SK-N-SH (cell line): ENCODE results near the gene ARHGAP6. TPM values are rescaled to one million over a fixed set of nuclear protein-coding genes. Genes with fewer than 3 reads are reported as not detected.

ENCODE experiments used
- CTCF ChIA-PET: fragments of 300-600, 350-600 bp; formaldehyde crosslinking; extraction: SDS; loops from one replicate; lab custom pipeline; 2021; lab: Yijun Ruan, JAX
- POLR2A ChIA-PET: fragments of 350-600 bp; sonication (Branson Sonifier 250); formaldehyde crosslinking; extraction: SDS; loops from one replicate; lab custom pipeline; 2020; ENCODE audit warnings: antibody characterized with exemption, inconsistent platforms; lab: Yijun Ruan, JAX
- DNase-seq: peaks from one replicate; pipeline ENCODE4 v3.0.0; 2012
- H2AFZ ChIP-seq: fragments of 200-600 bp; sonication (generic); 2 replicates; pipeline ENCODE4 v1.8.1; 2016; ENCODE audit warnings: antibody characterized with exemption, mild to moderate bottlenecking, low read depth
- H3F3A ChIP-seq: fragments of 200-600 bp; sonication (generic); replicated peaks from 2 replicates; pipeline ENCODE3; 2016; ENCODE audit warnings: antibody characterized with exemption, mild to moderate bottlenecking; ENCODE audit not compliant: insufficient read depth
- H3K27ac ChIP-seq, 2 experiments: fragments of 200-500 bp in 1 of 2; fragments of 200-600 bp in 1 of 2; sonication (Bioruptor generic) in 1 of 2; sonication (generic), shearing (Covaris generic) in 1 of 2; 2 replicates each; pipeline versions ENCODE4 v1.5.1 to v1.6.1; 2014 to 2016; ENCODE audit warnings: low read depth in 2 of 2, inconsistent platforms in 1 of 2, low read length in 1 of 2, mild to moderate bottlenecking in 1 of 2, mixed read lengths in 1 of 2
- H3K27me3 ChIP-seq: fragments of 200-600 bp; sonication (generic), shearing (Covaris generic); 2 replicates; pipeline ENCODE4 v1.6.1; 2016; ENCODE audit warnings: mixed run types; ENCODE audit not compliant: insufficient read depth
- H3K36me3 ChIP-seq, 2 experiments: fragments of 200-500 bp in 1 of 2; fragments of 200-600 bp in 1 of 2; sonication (Bioruptor generic) in 1 of 2; sonication (generic) in 1 of 2; replicated peaks in 1 of 2; 2 replicates each; pipeline versions ENCODE3 to v1.5.1; 2014 to 2016; ENCODE audit warnings: low read length in 1 of 2, mild to moderate bottlenecking in 1 of 2; ENCODE audit not compliant: insufficient read depth in 2 of 2, control insufficient read depth in 1 of 2
- H3K4me1 ChIP-seq, 2 experiments: fragments of 200-500 bp in 1 of 2; fragments of 200-600 bp in 1 of 2; sonication (Bioruptor generic) in 1 of 2; sonication (generic), shearing (Covaris generic) in 1 of 2; 2 replicates each; pipeline versions ENCODE4 v1.5.1 to v1.6.1; 2014 to 2016; ENCODE audit warnings: low read depth in 1 of 2, low read length in 1 of 2, mixed run types in 1 of 2; ENCODE audit not compliant: insufficient read depth in 2 of 2, control insufficient read depth in 1 of 2
- H3K4me2 ChIP-seq: fragments of 200-600 bp; sonication (generic), shearing (Covaris generic); 2 replicates; pipeline ENCODE4 v1.6.1; 2017; ENCODE audit warnings: mixed run types
- H3K4me3 ChIP-seq, 2 experiments: fragments of 200-500 bp in 1 of 2; fragments of 200-600 bp in 1 of 2; sonication (Bioruptor generic) in 1 of 2; sonication (generic), shearing (Covaris generic) in 1 of 2; 2 replicates each; pipeline versions ENCODE4 v1.5.1 to v1.8.1; 2014 to 2016; ENCODE audit warnings: low read depth in 2 of 2, inconsistent platforms in 1 of 2, low read length in 1 of 2, mild to moderate bottlenecking in 1 of 2, mixed read lengths in 1 of 2, moderate library complexity in 1 of 2
- H3K79me2 ChIP-seq: fragments of 200-600 bp; sonication (generic); 2 replicates; pipeline ENCODE4 v1.8.1; 2017; ENCODE audit warnings: mild to moderate bottlenecking; ENCODE audit not compliant: insufficient read depth
- H3K9ac ChIP-seq: fragments of 200-600 bp; sonication (generic); 2 replicates; pipeline ENCODE4 v1.6.1; 2017; ENCODE audit warnings: mixed run types
- H3K9me2 ChIP-seq: fragments of 200-600 bp; sonication (generic); 2 replicates; pipeline ENCODE4 v1.6.1; 2017; ENCODE audit warnings: mixed run types
- H3K9me3 ChIP-seq: fragments of 200-600 bp; sonication (generic); 2 replicates; pipeline ENCODE4 v1.6.1; 2017; ENCODE audit warnings: mixed run types, mild to moderate bottlenecking, moderate library complexity
- H4K20me1 ChIP-seq: fragments of 200-600 bp; sonication (generic); 2 replicates; pipeline ENCODE4 v1.6.1; 2017; ENCODE audit warnings: mild to moderate bottlenecking, mixed run types; ENCODE audit not compliant: insufficient read depth
- CHD2 ChIP-seq: fragments of 150-350 bp; IDR thresholded peaks from 2 replicates; pipeline ENCODE4 v1.6.1; 2018; ENCODE audit warnings: low read length; ENCODE audit not compliant: partially characterized antibody
- CTCF ChIP-seq: fragments of 200-600 bp; sonication (generic); IDR thresholded peaks from 2 replicates; pipeline ENCODE4 v1.6.1; 2017; ENCODE audit warnings: antibody characterized with exemption, mild to moderate bottlenecking, moderate library complexity
- EZH2phosphoT487 ChIP-seq: fragments of 200-600 bp; sonication (generic); IDR thresholded peaks from 2 replicates; pipeline ENCODE4 v1.6.1; 2017; ENCODE audit warnings: low read depth, mixed run types, mild to moderate bottlenecking, antibody characterized with exemption, moderate library complexity, borderline replicate concordance
- IRF3 ChIP-seq: fragments of 150-350 bp; IDR thresholded peaks from 2 replicates; pipeline ENCODE4 v1.6.1; 2016; ENCODE audit warnings: mild to moderate bottlenecking, low read depth, low read length
- JUND ChIP-seq: IDR thresholded peaks from 2 replicates; pipeline ENCODE4 v1.4.0; 2012
- MAX ChIP-seq: IDR thresholded peaks from 2 replicates; pipeline ENCODE4 v1.4.0; 2012; ENCODE audit warnings: low read depth
- MEF2A ChIP-seq: IDR thresholded peaks from 2 replicates; pipeline ENCODE4 v1.4.0; 2012; ENCODE audit warnings: low read depth, borderline replicate concordance
- NFIC ChIP-seq: IDR thresholded peaks from 2 replicates; pipeline ENCODE4 v1.4.0; 2012; ENCODE audit warnings: borderline replicate concordance
- NRF1 ChIP-seq: IDR thresholded peaks from 2 replicates; pipeline ENCODE4 v1.6.1; 2012; ENCODE audit warnings: low read depth, mild to moderate bottlenecking, low read length
- PBX3 ChIP-seq: IDR thresholded peaks from 2 replicates; pipeline ENCODE4; 2012
- RAD21 ChIP-seq: IDR thresholded peaks from 2 replicates; pipeline ENCODE4 v1.6.1; 2012; ENCODE audit warnings: mild to moderate bottlenecking, low read length
- RFX5 ChIP-seq: IDR thresholded peaks from 2 replicates; pipeline ENCODE4 v1.6.1; 2012; ENCODE audit warnings: mild to moderate bottlenecking, improper control_type of control experiment, low read length
- RXRA ChIP-seq: IDR thresholded peaks from 2 replicates; pipeline ENCODE4 v1.4.0; 2012; ENCODE audit warnings: low read depth, mild to moderate bottlenecking, borderline replicate concordance
- SIN3A ChIP-seq: IDR thresholded peaks from 2 replicates; pipeline ENCODE4 v1.6.1; 2012; ENCODE audit warnings: low read depth, mild to moderate bottlenecking, low read length, moderate library complexity, borderline replicate concordance
- TAF1 ChIP-seq: IDR thresholded peaks from 2 replicates; pipeline ENCODE4 v1.6.1; 2012; ENCODE audit warnings: low read depth, mild to moderate bottlenecking, low read length, moderate library complexity, borderline replicate concordance
- TCF12 ChIP-seq: IDR thresholded peaks from 2 replicates; pipeline ENCODE4 v1.4.0; 2012
- TEAD4 ChIP-seq: IDR thresholded peaks from 2 replicates; pipeline ENCODE4 v1.4.0; 2012; ENCODE audit warnings: mild to moderate bottlenecking, borderline replicate concordance; ENCODE audit not compliant: insufficient read depth
- USF1 ChIP-seq: IDR thresholded peaks from 2 replicates; pipeline ENCODE4 v1.4.0; 2012; ENCODE audit warnings: low read depth, borderline replicate concordance
- WGBS: methylation state at CpG from one replicate; pipeline ENCODE4 v1.1.6; 2017; ENCODE audit warnings: low lambda C conversion rate; 5-methylcytosine and 5-hydroxymethylcytosine counted together
- polyA plus RNA-seq, 3 experiments: library from polyadenylated mRNA; depleted of rRNA; stranded (reverse); fragments of >200 nt; gene quantifications; 2 replicates each; pipeline ENCODE4 v1.2.3, GENCODE V29; 2012

The ARHGAP6 gene
- polyA plus RNA-seq, 1 of the 3 experiments (the other 2 are of a cell fraction), result 0.16 TPM

GRCh38 chrX:11609109-11609508, 56.6 kb downstream of the ARHGAP6 start:
- no peak overlapping the region for H3K4me2 ChIP-seq
- no peaks in the 10 kb centered on the region for H3K4me1 ChIP-seq
- no peaks in the 10 kb centered on the region for H3K9me3 ChIP-seq
- WGBS, result 7% methylated on average over 2 of the region's 2 CpGs
- H3K27me3 ChIP-seq, result no peaks in the 10 kb centered on the region
- no peaks in the 10 kb centered on the region for H3F3A ChIP-seq
- H3K9ac ChIP-seq, result no peak overlapping the region
- H4K20me1 ChIP-seq, result no peaks in the 10 kb centered on the region
- ChIA-PET CTCF (no interaction called here), POLR2A (no interaction called here)
- no peaks in the 10 kb centered on the region for H3K79me2 ChIP-seq
- TF ChIP-seq JUND, result no peak
- no peak for TF ChIP-seq RFX5
- no peak for TF ChIP-seq CTCF
- no peak for TF ChIP-seq MAX
- TF ChIP-seq RAD21, result no peak
- TF ChIP-seq IRF3, result no peak
- no peak for TF ChIP-seq MEF2A
- TF ChIP-seq USF1, result no peak
- TF ChIP-seq TAF1, result no peak
- no peak for TF ChIP-seq TEAD4
- no peak for TF ChIP-seq SIN3A
- no peak for TF ChIP-seq TCF12
- TF ChIP-seq PBX3, result no peak
- H2AFZ ChIP-seq, result no peak overlapping the region
- no peak overlapping the region for H3K4me3 ChIP-seq
- no peak overlapping the region for H3K27ac ChIP-seq
- no peak for DNase-seq
- no peaks in the 10 kb centered on the region for H3K9me2 ChIP-seq
- H3K36me3 ChIP-seq, result no peaks in the 10 kb centered on the region

GRCh38 chrX:11606408-11606807, 59.3 kb downstream of the ARHGAP6 start:
- no peaks in the 10 kb centered on the region for H4K20me1 ChIP-seq
- H3K27ac ChIP-seq, result no peak overlapping the region
- no peaks in the 10 kb centered on the region for H3K79me2 ChIP-seq
- no peak overlapping the region for H2AFZ ChIP-seq
- H3K4me2 ChIP-seq, result no peak overlapping the region
- no peaks in the 10 kb centered on the region for H3K36me3 ChIP-seq
- H3K9me3 ChIP-seq, result no peaks in the 10 kb centered on the region
- no peaks in the 10 kb centered on the region for H3K4me1 ChIP-seq
- POLR2A ChIA-PET, result no interaction called here
- no peaks in the 10 kb centered on the region for H3K9me2 ChIP-seq
- no peak for TF ChIP-seq RAD21
- TF ChIP-seq CHD2, result no peak
- no peak for TF ChIP-seq TAF1
- no peak for TF ChIP-seq NFIC
- TF ChIP-seq RXRA, result no peak
- TF ChIP-seq MAX, result no peak
- no peak for TF ChIP-seq RFX5
- no peak for TF ChIP-seq NRF1
- no peak for TF ChIP-seq EZH2phosphoT487
- CTCF ChIA-PET, result interaction anchor here (0.5 kb wide), 1 partner anchor 15 kb away, joined by 3 read pairs; no protein-coding TSS in a partner anchor
- no peaks in the 10 kb centered on the region for H3F3A ChIP-seq
- no peak for DNase-seq
- H3K27me3 ChIP-seq, result no peaks in the 10 kb centered on the region; the same call in 1 of the 2 replicates
- no peak overlapping the region for H3K9ac ChIP-seq
- H3K4me3 ChIP-seq, result no peak overlapping the region
